AG04449 (cell line): Measurements from ENCODE around the gene ACYP2.

Source experiments
- CTCF ChIA-PET: fragments of 350-600 bp; formaldehyde crosslinking; extraction: SDS; loops from one replicate; lab custom pipeline; 2021; ENCODE audit warnings: antibody characterized with exemption; lab: Yijun Ruan, JAX
- POLR2A ChIA-PET: fragments of 400-600, 350-600 bp; formaldehyde crosslinking; extraction: SDS; loops from one replicate; lab custom pipeline; 2020; ENCODE audit warnings: antibody characterized with exemption, inconsistent platforms; lab: Yijun Ruan, JAX
- DNase-seq: peaks from one replicate; pipeline ENCODE4 v3.0.0-alpha.2; 2010; ENCODE audit warnings: low read depth, low spot score
- H3K4me3 ChIP-seq: 2 replicates; pipeline ENCODE4 v1.5.1; 2011; ENCODE audit warnings: low read depth, mild to moderate bottlenecking, control low read depth, low read length
- CTCF ChIP-seq: IDR thresholded peaks from one replicate; pipeline ENCODE4 v1.5.1; 2011; ENCODE audit warnings: mild to moderate bottlenecking, moderate library complexity, low read length, control low read depth, inconsistent platforms; ENCODE audit not compliant: insufficient read depth; ENCODE audit errors: missing control alignments

Gene ACYP2

GRCh38 chr2:54204476-54204875 lies 89.1 kb downstream of the ACYP2 start:
- no peak for DNase-seq
- TF ChIP-seq CTCF, result no peak
- ChIA-PET CTCF (interaction anchor here (1.2 to 4.6 kb wide), 5 partner anchors 9 to 500 kb away, joined by 3 to 29 read pairs (median 4); no protein-coding TSS in a partner anchor), POLR2A (no interaction called here)
- H3K4me3 ChIP-seq, result no peak overlapping the region

GRCh38 chr2:54206596-54206995 lies 91.2 kb downstream of the ACYP2 start:
- DNase-seq, result no peak
- CTCF ChIA-PET, result interaction anchor here (0.6 to 4.6 kb wide), 12 partner anchors 9 to 498 kb away, joined by 3 to 29 read pairs (median 4); no protein-coding TSS in a partner anchor
- H3K4me3 ChIP-seq, result no peak overlapping the region
- peak; percentile 26 for TF ChIP-seq CTCF
- POLR2A ChIA-PET, result no interaction called here

GRCh38 chr2:54207666-54208195 lies 92.3 kb downstream of the ACYP2 start:
- POLR2A ChIA-PET, result interaction anchor here (0.8 to 1.5 kb wide), 2 partner anchors 15 to 122 kb away, joined by 4 read pairs; a partner anchor contains a TSS
- TF ChIP-seq CTCF, result no peak
- no peak for DNase-seq
- CTCF ChIA-PET, result interaction anchor here (4.6 kb wide), 1 partner anchor 12 kb away, joined by 29 read pairs; no protein-coding TSS in a partner anchor
- H3K4me3 ChIP-seq, result no peak overlapping the region

GRCh38 chr2:54208364-54209240 lies 93.2 kb downstream of the ACYP2 start:
- CTCF ChIA-PET, result interaction anchor here (1.4 to 4.6 kb wide), 2 partner anchors 13 to 32 kb away, joined by 3 to 29 read pairs; no protein-coding TSS in a partner anchor
- POLR2A ChIA-PET, result interaction anchor here (0.8 to 1.5 kb wide), 2 partner anchors 14 to 121 kb away, joined by 4 read pairs; a partner anchor contains a TSS

GRCh38 chr2:54209379-54209778 lies 94.0 kb downstream of the ACYP2 start:
- POLR2A ChIA-PET, result interaction anchor here (1.5 kb wide), 1 partner anchor 121 kb away, joined by 4 read pairs; a partner anchor contains a TSS
- no peak for DNase-seq
- TF ChIP-seq CTCF, result no peak
- CTCF ChIA-PET, result interaction anchor here (1.4 kb wide), 1 partner anchor 33 kb away, joined by 3 read pairs; no protein-coding TSS in a partner anchor
- no peak overlapping the region for H3K4me3 ChIP-seq

More at GRCh38 chr2:54208364-54209240, 93.2 kb downstream of the ACYP2 start:
- peak; percentile 16 for DNase-seq
- TF ChIP-seq CTCF, result no peak
- no peak overlapping the region for H3K4me3 ChIP-seq
